GM12878 (cell line): Measurements from ENCODE around the gene ATF6. TPM values are rescaled to one million over a fixed set of nuclear protein-coding genes. Genes with fewer than 3 reads are reported as not detected.

ENCODE experiments used
- ATAC-seq: fragments of 200-7000 bp; cut with Tn5 transposase; 3 replicates; pipeline ENCODE4 v1.9.1; 2020; ENCODE audit warnings: mild to moderate bottlenecking, moderate library complexity
- BruUV-seq: library from RNA; stranded (reverse); fragments of 400-500 nt; replicated peaks from 2 replicates; lab custom pipeline; 2021; lab: Mats Ljungman, UMichigan
- CTCF ChIA-PET: fragments of 300-600 bp; sonication (Branson Sonifier 250); formaldehyde crosslinking; extraction: SDS; loops from one replicate; lab custom pipeline; 2021; ENCODE audit warnings: inconsistent platforms; lab: Yijun Ruan, JAX
- POLR2A ChIA-PET: fragments of 350-600 bp; formaldehyde crosslinking; extraction: SDS; loops from one replicate; lab custom pipeline; 2021; ENCODE audit warnings: inconsistent platforms; lab: Charles Lee
- RAD21 ChIA-PET: fragments of 300-600 bp; sonication (Branson Sonifier 250); formaldehyde crosslinking; loops from one replicate; lab custom pipeline; 2023; ENCODE audit warnings: antibody characterized with exemption; ENCODE audit not compliant: unreplicated experiment; lab: Charles Lee
- SMC1A ChIA-PET: fragments of 300-600 bp; sonication (Branson Sonifier 250); formaldehyde crosslinking; loops from one replicate; lab custom pipeline; 2023; ENCODE audit not compliant: unreplicated experiment, uncharacterized antibody; lab: Charles Lee
- DNase-seq: peaks from one replicate; pipeline ENCODE4 v3.0.0-alpha.2; 2011; ENCODE audit warnings: low read depth, low spot score
- FAIRE-seq: peaks from 3 replicates; lab custom pipeline; 2011; peaks lifted over from hg19 to GRCh38; lab: Jason Lieb, UNC
- H2AFZ ChIP-seq: 2 replicates; pipeline ENCODE4 v1.6.0; 2011; ENCODE audit warnings: low read depth, low read length, control low read depth; ENCODE audit not compliant: control insufficient read depth
- H3K27ac ChIP-seq: 2 replicates; pipeline ENCODE4 v1.5.1; 2011; ENCODE audit warnings: control low read depth; ENCODE audit not compliant: control insufficient read depth, insufficient read depth
- H3K27me3 ChIP-seq, 2 experiments: replicated peaks in 1 of 2; 2 replicates each; pipeline versions ENCODE4 v1.6.0 to v1.6.1; 2011; ENCODE audit warnings: low read length in 1 of 2; ENCODE audit not compliant: control insufficient read depth in 2 of 2, insufficient read depth in 2 of 2
- H3K36me3 ChIP-seq, 2 experiments: 2 replicates each; pipeline ENCODE4 v1.5.1; 2011; ENCODE audit warnings: low read length in 1 of 2; ENCODE audit not compliant: control insufficient read depth in 2 of 2, insufficient read depth in 2 of 2
- H3K4me1 ChIP-seq: 2 replicates; pipeline ENCODE4 v1.6.1; 2011; ENCODE audit warnings: mild to moderate bottlenecking, low read length, moderate library complexity, mixed read lengths; ENCODE audit not compliant: control insufficient read depth, insufficient read depth
- H3K4me2 ChIP-seq: 2 replicates; pipeline ENCODE4 v1.6.0; 2011; ENCODE audit warnings: control low read depth; ENCODE audit not compliant: control insufficient read depth, insufficient read depth
- H3K4me3 ChIP-seq: fragments of 200-600 bp; sonication (generic); 2 replicates; pipeline ENCODE4 v1.5.1; 2016
- H3K79me2 ChIP-seq: 2 replicates; pipeline ENCODE4 v1.6.0; 2011; ENCODE audit warnings: low read length; ENCODE audit not compliant: control insufficient read depth, insufficient read depth
- H3K9ac ChIP-seq: 2 replicates; pipeline ENCODE4 v1.8.0; 2011; ENCODE audit warnings: low read length, control low read depth, mixed read lengths; ENCODE audit not compliant: control insufficient read depth, insufficient read depth
- H3K9me3 ChIP-seq: replicated peaks from 3 replicates; pipeline ENCODE4 v1.5.1; 2011; ENCODE audit warnings: mild to moderate bottlenecking, low read length; ENCODE audit not compliant: control insufficient read depth, insufficient read depth
- H4K20me1 ChIP-seq: 2 replicates; pipeline ENCODE4 v1.6.0; 2011; ENCODE audit not compliant: control insufficient read depth, insufficient read depth
- CHD1 ChIP-seq: IDR thresholded peaks from 2 replicates; pipeline ENCODE4 v1.6.1; 2012; ENCODE audit warnings: low read depth, low read length, improper control_type of control experiment
- ESRRA ChIP-seq: IDR thresholded peaks from 2 replicates; pipeline ENCODE4 v1.6.1; 2012; ENCODE audit warnings: mild to moderate bottlenecking, low read length, improper control_type of control experiment
- GABPA ChIP-seq: IDR thresholded peaks from 2 replicates; pipeline ENCODE4 v1.6.1; 2014; ENCODE audit warnings: antibody characterized with exemption, low read depth, mild to moderate bottlenecking, inconsistent platforms
- HCFC1 ChIP-seq: fragments of 150-350 bp; IDR thresholded peaks from 2 replicates; pipeline ENCODE4 v1.6.1; 2014; ENCODE audit warnings: low read length
- IKZF1 ChIP-seq: fragments of 450-650 bp; conservative IDR thresholded peaks from 2 replicates; pipeline ENCODE4 v1.6.1; 2017; ENCODE audit warnings: antibody characterized with exemption, mild to moderate bottlenecking
- IKZF2 ChIP-seq, 2 experiments: fragments of 450-650 bp; IDR thresholded peaks; 2 replicates each; pipeline ENCODE4 v1.6.1; 2017; ENCODE audit warnings: mild to moderate bottlenecking in 2 of 2, moderate library complexity in 2 of 2
- MYC ChIP-seq: IDR thresholded peaks from 2 replicates; pipeline ENCODE4 v1.6.1; 2011; ENCODE audit warnings: mild to moderate bottlenecking, low read length, moderate library complexity, inconsistent platforms; ENCODE audit not compliant: insufficient read depth, insufficient replicate concordance, insufficient read length, severe bottlenecking
- NR2C1 ChIP-seq: fragments of 450-650 bp; IDR thresholded peaks from 2 replicates; pipeline ENCODE4 v1.6.1; 2017; ENCODE audit warnings: antibody characterized with exemption, mild to moderate bottlenecking, moderate library complexity
- POLR2AphosphoS5 ChIP-seq: IDR thresholded peaks from 2 replicates; pipeline ENCODE4 v1.6.1; 2011; ENCODE audit warnings: mild to moderate bottlenecking, low read length, inconsistent platforms
- RUNX3 ChIP-seq: IDR thresholded peaks from 2 replicates; pipeline ENCODE4 v1.6.1; 2012; ENCODE audit warnings: low read length, inconsistent platforms
- SRF ChIP-seq, 2 experiments: IDR thresholded peaks; 2 replicates each; pipeline ENCODE4 v1.6.1; 2011; ENCODE audit warnings: low read depth in 2 of 2, low read length in 2 of 2, mild to moderate bottlenecking in 1 of 2, moderate library complexity in 1 of 2
- WRNIP1 ChIP-seq: IDR thresholded peaks from 2 replicates; pipeline ENCODE4 v1.6.1; 2011; ENCODE audit warnings: low read depth, low read length, improper control_type of control experiment, borderline replicate concordance
- ZNF274 ChIP-seq: IDR thresholded peaks from one replicate; pipeline ENCODE4 v1.8.0; 2011; ENCODE audit not compliant: insufficient read length, insufficient read depth
- ZNF384 ChIP-seq: IDR thresholded peaks from 2 replicates; pipeline ENCODE4 v1.6.1; 2012; ENCODE audit warnings: low read depth, mild to moderate bottlenecking, low read length, improper control_type of control experiment, borderline replicate concordance
- WGBS: methylation state at CpG from one replicate; pipeline ENCODE4 v1.1.6; 2016; ENCODE audit warnings: low lambda C conversion rate; ENCODE audit not compliant: insufficient replicate concordance, insufficient coverage; ENCODE audit errors: missing lambda C conversion rate; 5-methylcytosine and 5-hydroxymethylcytosine counted together
- in situ Hi-C: fragments of 300-500 bp; cut with MboI; formaldehyde crosslinking; loops from 9 replicates; pipeline ENCODE4 v1.14.3; 2018; ENCODE audit warnings: mixed read lengths
- intact Hi-C: fragments of 100-400 bp; cut with micrococcal nuclease; formaldehyde crosslinking; loops from one replicate; pipeline ENCODE4 v1.14.2; 2022; ENCODE audit not compliant: unreplicated experiment
- polyA plus RNA-seq, 11 experiments: library from polyadenylated mRNA; depleted of rRNA in 4 of 11; unstranded in 6 of 11; stranded (reverse) in 5 of 11; fragments of >200 nt; fragmentation: Nextera tagmentation in 4 of 11; fragmentation: Illumina TruSeq in 1 of 11; extraction: Ambion mirVana in 4 of 11; extraction: Trizol in 1 of 11; gene quantifications; 1 replicate in 1 of 11; 2 replicates in 10 of 11; pipeline versions ENCODE4 v1.2.1 to v1.2.3, GENCODE V29; 2011 to 2016; ENCODE audit warnings: inconsistent platforms in 2 of 11, missing spikeins in 2 of 11, low read depth in 1 of 11
- total RNA-seq, 4 experiments: library from RNA; depleted of rRNA in 3 of 4; stranded (reverse); fragments of >200 nt in 3 of 4; fragmentation: Illumina TruSeq in 1 of 4; extraction: Trizol in 1 of 4; gene quantifications; 2 replicates each; pipeline versions ENCODE4 v1.2.1 to v1.2.3, GENCODE V29; 2013 to 2021
- TF ChIP-seq, protein P1 (sequence below): fragments of 450-650 bp; IDR thresholded peaks from 2 replicates; pipeline ENCODE4 v1.6.1; 2018; ENCODE audit warnings: borderline replicate concordance, mild to moderate bottlenecking; ENCODE audit not compliant: partially characterized antibody
- TF ChIP-seq, protein P2 (sequence below): fragments of 450-650 bp; IDR thresholded peaks from 2 replicates; pipeline ENCODE4 v1.6.1; 2017; ENCODE audit warnings: borderline replicate concordance

The ATF6 gene
- total and polyA plus RNA-seq, 10 of the 15 experiments (the other 5 are each of a cell fraction or from before 2014, with no cell fraction given) = 7.8 to 24.3 (median 14.7) TPM

DNA sequence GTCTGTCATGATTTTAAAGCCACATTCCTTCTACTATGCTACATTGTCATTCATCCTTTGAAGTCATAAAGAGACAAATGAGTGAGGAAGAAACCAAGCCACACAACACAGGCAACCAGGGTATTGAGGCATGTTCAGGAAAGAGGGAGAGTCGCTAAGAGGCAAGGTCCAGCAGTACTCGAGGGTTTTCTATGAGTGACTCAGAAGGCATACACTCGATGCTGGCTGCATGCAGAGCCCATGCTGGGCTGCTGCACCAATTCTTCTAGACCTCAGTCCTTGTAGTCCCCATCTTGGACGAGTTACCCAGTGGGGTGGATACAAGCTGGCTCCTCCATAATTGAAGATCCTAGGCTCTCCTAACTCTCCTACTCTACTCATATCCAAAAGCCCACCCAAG, 199.9 kb downstream of the ATF6 start:
- H3K4me3 ChIP-seq = no peak overlapping the region
- H3K9me3 ChIP-seq = no peaks in the 10 kb centered on the region
- ChIA-PET POLR2A (interaction anchor here (0.6 kb wide), 1 partner anchor 51 kb away, joined by 3 read pairs; no protein-coding TSS in a partner anchor), CTCF (interaction anchor here (1.1 kb wide), 1 partner anchor 71 kb away, joined by 3 read pairs; no protein-coding TSS in a partner anchor)
- no peaks in the 10 kb centered on the region for H4K20me1 ChIP-seq
- no peak overlapping the region for H3K27ac ChIP-seq
- H3K79me2 ChIP-seq = no peaks in the 10 kb centered on the region
- 59% methylated on average over 4 of the region's 4 CpGs for WGBS
- no peak for FAIRE-seq
- H3K9ac ChIP-seq = no peak overlapping the region
- TF ChIP-seq POLR2AphosphoS5 (no peak), HCFC1 (no peak), NR2C1 (no peak), IKZF1 (no peak), ZNF274 (no peak), WRNIP1 (no peak), ZNF384 (no peak), CHD1 (no peak), RUNX3 (no peak), SRF (IDR thresholded peaks at IDR 0.05; ENCODE audit: low read depth in 2 of 2, low read length in 2 of 2) (no peak), MYC (no peak), GABPA (no peak), IKZF2 (IDR thresholded peaks at IDR 0.05) (no peak), ESRRA (no peak)
- TF ChIP-seq, protein P1, sequence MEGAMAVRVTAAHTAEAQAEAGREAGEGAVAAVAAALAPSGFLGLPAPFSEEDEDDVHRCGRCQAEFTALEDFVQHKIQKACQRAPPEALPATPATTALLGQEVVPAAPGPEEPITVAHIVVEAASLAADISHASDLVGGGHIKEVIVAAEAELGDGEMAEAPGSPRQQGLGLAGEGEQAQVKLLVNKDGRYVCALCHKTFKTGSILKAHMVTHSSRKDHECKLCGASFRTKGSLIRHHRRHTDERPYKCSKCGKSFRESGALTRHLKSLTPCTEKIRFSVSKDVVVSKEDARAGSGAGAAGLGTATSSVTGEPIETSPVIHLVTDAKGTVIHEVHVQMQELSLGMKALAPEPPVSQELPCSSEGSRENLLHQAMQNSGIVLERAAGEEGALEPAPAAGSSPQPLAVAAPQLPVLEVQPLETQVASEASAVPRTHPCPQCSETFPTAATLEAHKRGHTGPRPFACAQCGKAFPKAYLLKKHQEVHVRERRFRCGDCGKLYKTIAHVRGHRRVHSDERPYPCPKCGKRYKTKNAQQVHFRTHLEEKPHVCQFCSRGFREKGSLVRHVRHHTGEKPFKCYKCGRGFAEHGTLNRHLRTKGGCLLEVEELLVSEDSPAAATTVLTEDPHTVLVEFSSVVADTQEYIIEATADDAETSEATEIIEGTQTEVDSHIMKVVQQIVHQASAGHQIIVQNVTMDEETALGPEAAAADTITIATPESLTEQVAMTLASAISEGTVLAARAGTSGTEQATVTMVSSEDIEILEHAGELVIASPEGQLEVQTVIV = no peak
- TF ChIP-seq, protein P2, sequence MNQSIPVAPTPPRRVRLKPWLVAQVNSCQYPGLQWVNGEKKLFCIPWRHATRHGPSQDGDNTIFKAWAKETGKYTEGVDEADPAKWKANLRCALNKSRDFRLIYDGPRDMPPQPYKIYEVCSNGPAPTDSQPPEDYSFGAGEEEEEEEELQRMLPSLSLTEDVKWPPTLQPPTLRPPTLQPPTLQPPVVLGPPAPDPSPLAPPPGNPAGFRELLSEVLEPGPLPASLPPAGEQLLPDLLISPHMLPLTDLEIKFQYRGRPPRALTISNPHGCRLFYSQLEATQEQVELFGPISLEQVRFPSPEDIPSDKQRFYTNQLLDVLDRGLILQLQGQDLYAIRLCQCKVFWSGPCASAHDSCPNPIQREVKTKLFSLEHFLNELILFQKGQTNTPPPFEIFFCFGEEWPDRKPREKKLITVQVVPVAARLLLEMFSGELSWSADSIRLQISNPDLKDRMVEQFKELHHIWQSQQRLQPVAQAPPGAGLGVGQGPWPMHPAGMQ = no peak
- TF ChIP-seq, all 136 proteins: peak for 0
- ChIA-PET RAD21 (no interaction called here), SMC1A (no interaction called here)
- no peaks in the 10 kb centered on the region for H3K27me3 ChIP-seq
- in situ Hi-C loops (no loop called here), intact Hi-C loops (no loop called here)
- no TSS peak for BruUV-seq
- no peak for ATAC-seq
- no peak overlapping the region for H2AFZ ChIP-seq
- DNase-seq = no peak
- H3K4me1 ChIP-seq = peaks cover 5% of the 10 kb centered on the region; the same call in 1 of the 2 replicates
- H3K36me3 ChIP-seq = 0 out of 4 replicates have a peak, but pooled peaks cover 0 to 2% of the 10 kb centered on the region in 2 experiments
- H3K4me2 ChIP-seq = no peak overlapping the region
